ENCODE data around the gene RAP1GDS1. TPM values are rescaled to one million over a fixed set of nuclear protein-coding genes. Genes with fewer than 3 reads are reported as not detected.

The RAP1GDS1 gene
- 10 to 100 TPM in 3 of 5 donors, 1 to 10 TPM in 2; 8.7 to 49.9 (median 20.0) TPM for total RNA-seq
- 10 to 100 TPM; 11.4 to 14.9 (median 12.8) TPM for polyA plus RNA-seq
- long read RNA-seq, donor 1, partial matches to known transcripts = 0 of 3 reads
- long read RNA-seq, donor 1, other reads (novel, unspliced or antisense) = 0 of 3 reads
- long read RNA-seq, donor 2, partial matches to known transcripts = 0 of 3 reads
- long read RNA-seq, donor 2, other reads (novel, unspliced or antisense) = 0 of 3 reads
- long read RNA-seq, donor 3, partial matches to known transcripts = 0 of 1 reads
- long read RNA-seq, donor 3, other reads (novel, unspliced or antisense) = 0 of 1 reads
- long read RNA-seq, donor 4 = 0 reads
- long read RNA-seq, donor 5, partial matches to known transcripts = 0 of 6 reads
- long read RNA-seq, donor 5, other reads (novel, unspliced or antisense) = 0 of 6 reads
- long read RNA-seq, donor 6, partial matches to known transcripts = 8 of 15 reads
- long read RNA-seq, donor 6, other reads (novel, unspliced or antisense) = 0 of 15 reads
- long read RNA-seq, donor 7, partial matches to known transcripts = 0 of 5 reads
- long read RNA-seq, donor 7, other reads (novel, unspliced or antisense) = 0 of 5 reads
- long read RNA-seq, donor 8, partial matches to known transcripts = 0 of 4 reads
- long read RNA-seq, donor 8, other reads (novel, unspliced or antisense) = 0 of 4 reads
- long read RNA-seq, donor 9 = 0 reads
- long read RNA-seq, donor 10 = 0 reads

- intact Hi-C loops (cut with DNase I; ENCODE audit: low total_unique reads) = no loop called here
- WGBS, 5 donors = 0 to 1% (median 0%) methylated on average over 40 to 83 of the region's 84 CpGs
- peak within 1 kb of the TSS; percentile 81 to 96 (median 83) for H3K4me3 ChIP-seq
These were observed at the start of gene RAP1GDS1 for GRCh38 chr4:98260579-98261404. Gene RAP1GDS1 (plus strand): TSS chr4:98261384. CDS start chr4:98261566, 182 bp downstream.

GRCh38 chr4:98222306-98222705 is 38.9 kb upstream of the RAP1GDS1 start:
- no peak overlapping the region for H3K27ac ChIP-seq
- no peak overlapping the region for H3K4me3 ChIP-seq
- no peaks in the 10 kb centered on the region for H3K9me3 ChIP-seq
- 67 to 82% (median 71%) methylated on average over 2 of the region's 2 CpGs for WGBS, 5 donors
- H3K36me3 ChIP-seq = no peaks in the 10 kb centered on the region
- no peaks in the 10 kb centered on the region for H3K27me3 ChIP-seq
- H3K4me1 ChIP-seq = no peaks in the 10 kb centered on the region
- intact Hi-C loops (cut with DNase I; ENCODE audit: low total_unique reads) = no loop called here
- no peak for TF ChIP-seq POLR2AphosphoS5 (IDR thresholded peaks at IDR 0.05)
- TF ChIP-seq CTCF (IDR thresholded peaks at IDR 0.05) = no peak
- no peak for TF ChIP-seq POLR2A (IDR thresholded peaks at IDR 0.05)
- no peak for TF ChIP-seq EP300 (IDR thresholded peaks at IDR 0.05)
- no peak for DNase-seq

More at GRCh38 chr4:98260579-98261404, at the start of gene RAP1GDS1:
- DNase-seq = peak; percentile 94 to 99
- no peaks in the 10 kb centered on the region for H3K9me3 ChIP-seq
- no peaks in the 10 kb centered on the region for H3K36me3 ChIP-seq
- peaks cover 4 to 36% (median 18%) of the 10 kb centered on the region in 4 donors for H3K4me1 ChIP-seq
- TF ChIP-seq POLR2AphosphoS5 (IDR thresholded peaks at IDR 0.05) (peak; percentile 97 to 99 (median 97)), CTCF (IDR thresholded peaks at IDR 0.05) (no peak), POLR2A (IDR thresholded peaks at IDR 0.05) (peak in 2 of 4 donors; percentile 78 to 87), EP300 (IDR thresholded peaks at IDR 0.05) (no peak)
- no peaks in the 10 kb centered on the region for H3K27me3 ChIP-seq
- H3K27ac ChIP-seq = peak within 1 kb of the TSS; percentile 94 to 99 (median 97)

GRCh38 chr4:98226396-98226795 is 34.8 kb upstream of the RAP1GDS1 start:
- Histone ChIP-seq H3K27me3 (no peaks in the 10 kb centered on the region), H3K4me1 (no peaks in the 10 kb centered on the region), H3K27ac (no peak overlapping the region), H3K4me3 (no peak overlapping the region), H3K36me3 (no peaks in the 10 kb centered on the region), H3K9me3 (no peaks in the 10 kb centered on the region)
- 63 to 83% (median 74%) methylated on average over 6 of the region's 6 CpGs for WGBS, 5 donors
- no peak for TF ChIP-seq CTCF (IDR thresholded peaks at IDR 0.05)
- TF ChIP-seq EP300 (IDR thresholded peaks at IDR 0.05) = no peak
- intact Hi-C loops (cut with DNase I; ENCODE audit: low total_unique reads) = no loop called here
- DNase-seq = no peak

- H3K27ac ChIP-seq = no peak overlapping the region
- H3K4me3 ChIP-seq = no peak overlapping the region
- DNase-seq = no peak
- H3K9me3 ChIP-seq = no peaks in the 10 kb centered on the region
- TF ChIP-seq POLR2AphosphoS5 (IDR thresholded peaks at IDR 0.05) (no peak), CTCF (IDR thresholded peaks at IDR 0.05) (no peak), EP300 (IDR thresholded peaks at IDR 0.05) (no peak), POLR2A (IDR thresholded peaks at IDR 0.05) (no peak)
- no peaks in the 10 kb centered on the region for H3K27me3 ChIP-seq
- no peaks in the 10 kb centered on the region for H3K36me3 ChIP-seq
- WGBS, 5 donors = 82 to 92% (median 91%) methylated on average over 3 of the region's 3 CpGs
- no peaks in the 10 kb centered on the region for H3K4me1 ChIP-seq
- intact Hi-C loops (cut with DNase I; ENCODE audit: low total_unique reads) = no loop called here
These were observed 30.2 kb upstream of the RAP1GDS1 start for GRCh38 chr4:98230961-98231360.

All from stomach (tissue), 19 donors.